WTC11 (cell line): ENCODE data around the gene POLD1. TPM values are rescaled to one million over a fixed set of nuclear protein-coding genes. Genes with fewer than 3 reads are reported as not detected.

Experiments used
- ATAC-seq: fragments of 200-7000 bp; cut with Tn5 transposase; 2 replicates; pipeline ENCODE4 v1.10.0; 2021; ENCODE audit warnings: mild to moderate bottlenecking, moderate library complexity
- CTCF ChIA-PET: fragments of 300-600 bp; sonication (Branson Sonifier 250); formaldehyde crosslinking; loops from one replicate; lab custom pipeline; 2021; ENCODE audit warnings: antibody characterized with exemption; lab: Charles Lee
- POLR2A ChIA-PET: fragments of 350-600 bp; sonication (Branson Sonifier 250); formaldehyde crosslinking; loops from one replicate; lab custom pipeline; 2021; ENCODE audit warnings: antibody characterized with exemption; lab: Charles Lee
- DNase-seq: peaks from one replicate; pipeline ENCODE4 v3.0.0; 2021; ENCODE audit warnings: low spot score
- H3K27ac Mint-ChIP-seq: 2 replicates; pipeline ENCODE4 v1.8.0; 2021; ENCODE audit warnings: mixed read lengths
- H3K27me3 Mint-ChIP-seq: 2 replicates; pipeline ENCODE4 v1.8.0; 2021; ENCODE audit warnings: low read depth, mild to moderate bottlenecking, moderate library complexity, mixed read lengths
- H3K36me3 Mint-ChIP-seq: 2 replicates; pipeline ENCODE4 v1.8.0; 2021; ENCODE audit warnings: mixed read lengths
- H3K4me1 Mint-ChIP-seq: 2 replicates; pipeline ENCODE4 v1.8.0; 2022; ENCODE audit warnings: mixed read lengths
- H3K4me3 Mint-ChIP-seq: 2 replicates; pipeline ENCODE4 v1.8.0; 2021; ENCODE audit warnings: mild to moderate bottlenecking, moderate library complexity, mixed read lengths
- H3K9me3 Mint-ChIP-seq: 2 replicates; pipeline ENCODE4 v1.8.0; 2021; ENCODE audit warnings: mixed read lengths
- AR ChIP-seq: fragments of 250-450 bp; sonication (Bioruptor Pico); IDR thresholded peaks from 2 replicates; pipeline ENCODE4 v1.9.0; 2021; ENCODE audit warnings: mild to moderate bottlenecking
- ARID4B ChIP-seq: sonication (generic); formaldehyde crosslinking; IDR thresholded peaks from 2 replicates; pipeline ENCODE4 v1.8.0; 2023; ENCODE audit warnings: missing genetic modification reagents, mild to moderate bottlenecking, borderline replicate concordance
- ATF1 ChIP-seq: sonication (generic); formaldehyde crosslinking; IDR thresholded peaks from 2 replicates; pipeline ENCODE4 v1.8.1; 2023; ENCODE audit warnings: mild to moderate bottlenecking, moderate library complexity, missing genetic modification reagents
- CDX4 ChIP-seq: fragments of 250-450 bp; sonication (Bioruptor Pico); IDR thresholded peaks from 2 replicates; pipeline ENCODE4 v1.9.0; 2021; ENCODE audit warnings: moderate library complexity, mild to moderate bottlenecking, inconsistent platforms, borderline replicate concordance
- CREM ChIP-seq: sonication (generic); formaldehyde crosslinking; IDR thresholded peaks from 2 replicates; pipeline ENCODE4 v1.8.1; 2022; ENCODE audit warnings: mild to moderate bottlenecking, missing genetic modification reagents, moderate library complexity
- EMX1 ChIP-seq: fragments of 250-450 bp; sonication (Bioruptor Pico); IDR thresholded peaks from 2 replicates; pipeline ENCODE4 v1.8.0; 2021; ENCODE audit warnings: mild to moderate bottlenecking
- ESRRA ChIP-seq: sonication (generic); formaldehyde crosslinking; IDR thresholded peaks from 2 replicates; pipeline ENCODE4 v1.8.1; 2022; ENCODE audit warnings: mild to moderate bottlenecking, missing genetic modification reagents, borderline replicate concordance
- FOXJ3 ChIP-seq: sonication (generic); formaldehyde crosslinking; IDR thresholded peaks from 2 replicates; pipeline ENCODE4 v1.9.0; 2021; ENCODE audit warnings: missing genetic modification reagents, mild to moderate bottlenecking, borderline replicate concordance
- FOXP1 ChIP-seq: sonication (generic); formaldehyde crosslinking; IDR thresholded peaks from 2 replicates; pipeline ENCODE4 v1.8.0; 2022; ENCODE audit warnings: missing genetic modification reagents, mild to moderate bottlenecking, moderate library complexity, borderline replicate concordance
- IRF2 ChIP-seq: sonication (generic); formaldehyde crosslinking; IDR thresholded peaks from 2 replicates; pipeline ENCODE4 v1.8.0; 2022; ENCODE audit warnings: low read depth, missing genetic modification reagents, borderline replicate concordance
- MLX ChIP-seq: sonication (generic); formaldehyde crosslinking; IDR thresholded peaks from 2 replicates; pipeline ENCODE4 v1.8.1; 2023; ENCODE audit warnings: mild to moderate bottlenecking, missing genetic modification reagents, moderate library complexity
- NFYB ChIP-seq: sonication (generic); formaldehyde crosslinking; conservative IDR thresholded peaks from 2 replicates; pipeline ENCODE4 v1.8.0; 2022; ENCODE audit warnings: low read depth, missing genetic modification reagents
- NR3C1 ChIP-seq: sonication (generic); formaldehyde crosslinking; conservative IDR thresholded peaks from 2 replicates; pipeline ENCODE4 v1.8.1; 2023; ENCODE audit warnings: low read depth, mild to moderate bottlenecking, missing genetic modification reagents
- SMAD4 ChIP-seq: sonication (generic); formaldehyde crosslinking; IDR thresholded peaks from 2 replicates; pipeline ENCODE4 v1.8.0; 2022; ENCODE audit warnings: mild to moderate bottlenecking, missing genetic modification reagents
- TEAD4 ChIP-seq: sonication (generic); formaldehyde crosslinking; IDR thresholded peaks from 2 replicates; pipeline ENCODE4 v1.8.0; 2022; ENCODE audit warnings: mild to moderate bottlenecking, missing genetic modification reagents
- ZNF219 ChIP-seq: sonication (generic); formaldehyde crosslinking; IDR thresholded peaks from 2 replicates; pipeline ENCODE4 v1.8.0; 2023; ENCODE audit warnings: missing genetic modification reagents, mild to moderate bottlenecking, borderline replicate concordance
- ZNF232 ChIP-seq: sonication (generic); formaldehyde crosslinking; IDR thresholded peaks from 2 replicates; pipeline ENCODE4 v1.8.0; 2022; ENCODE audit warnings: mild to moderate bottlenecking, missing genetic modification reagents
- total RNA-seq: library from RNA; stranded (reverse); gene quantifications from 3 replicates; pipeline ENCODE4 v1.2.3, GENCODE V29; 2021
- TF ChIP-seq, protein P1 (sequence below): fragments of 250-450 bp; sonication (Bioruptor Pico); IDR thresholded peaks from 2 replicates; pipeline ENCODE4 v2.1.2; 2022; ENCODE audit warnings: mild to moderate bottlenecking, moderate library complexity
- TF ChIP-seq, protein P2 (sequence below): sonication (generic); formaldehyde crosslinking; IDR thresholded peaks from 2 replicates; pipeline ENCODE4 v1.8.1; 2022; ENCODE audit warnings: low read depth, mild to moderate bottlenecking, moderate library complexity, missing genetic modification reagents, borderline replicate concordance
- TF ChIP-seq, protein P3 (sequence below): sonication (generic); formaldehyde crosslinking; IDR thresholded peaks from 2 replicates; pipeline ENCODE4 v1.8.0; 2022; ENCODE audit warnings: mild to moderate bottlenecking, missing genetic modification reagents

POLD1 gene
- total RNA-seq, 1 experiment from 2014 or later: 163 TPM

DNA sequence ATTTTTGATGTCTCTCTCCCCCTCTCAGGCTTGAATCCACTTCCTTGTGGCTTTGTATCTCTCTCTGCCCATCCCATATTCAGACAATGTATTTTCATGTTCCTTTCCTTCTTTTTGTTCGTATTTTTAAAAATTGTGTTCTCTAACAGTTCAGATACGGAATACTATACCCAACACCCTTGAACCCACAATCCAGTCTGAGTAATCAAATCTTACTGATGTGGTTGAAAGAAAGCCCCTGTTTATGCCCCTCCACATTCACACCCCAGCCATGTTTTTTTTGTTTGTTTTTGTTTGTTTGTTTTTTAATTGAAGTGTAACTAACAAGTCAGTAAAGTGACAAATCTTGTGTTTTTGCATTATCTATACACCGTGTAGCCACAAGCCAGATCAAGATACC is 36.0 kb downstream of the POLD1 start:
- Mint-ChIP-seq H3K36me3 (peaks cover 4% of the 10 kb centered on the region; the same call in 1 of the 2 replicates), H3K4me3 (peak overlapping the region; percentile 76), H3K27ac (peak overlapping the region; percentile 16; the same call in 1 of the 2 replicates), H3K4me1 (peaks cover 18% of the 10 kb centered on the region), H3K9me3 (no peaks in the 10 kb centered on the region), H3K27me3 (no peaks in the 10 kb centered on the region)
- no peak for ATAC-seq
- DNase-seq: no peak
- CTCF ChIA-PET: interaction anchor here (1.6 to 2.2 kb wide), 4 partner anchors 41 to 63 kb away, joined by 4 to 12 read pairs (median 10); no protein-coding TSS in a partner anchor
- TF ChIP-seq TEAD4: no peak
- TF ChIP-seq MLX (CRISPR knock-in tag): no peak
- no peak for TF ChIP-seq ZNF232 (CRISPR knock-in tag)
- POLR2A ChIA-PET: interaction anchor here (0.7 to 1.2 kb wide), 2 partner anchors 8 to 36 kb away, joined by 3 to 4 read pairs; partner anchors contain the start of gene POLD1

DNA sequence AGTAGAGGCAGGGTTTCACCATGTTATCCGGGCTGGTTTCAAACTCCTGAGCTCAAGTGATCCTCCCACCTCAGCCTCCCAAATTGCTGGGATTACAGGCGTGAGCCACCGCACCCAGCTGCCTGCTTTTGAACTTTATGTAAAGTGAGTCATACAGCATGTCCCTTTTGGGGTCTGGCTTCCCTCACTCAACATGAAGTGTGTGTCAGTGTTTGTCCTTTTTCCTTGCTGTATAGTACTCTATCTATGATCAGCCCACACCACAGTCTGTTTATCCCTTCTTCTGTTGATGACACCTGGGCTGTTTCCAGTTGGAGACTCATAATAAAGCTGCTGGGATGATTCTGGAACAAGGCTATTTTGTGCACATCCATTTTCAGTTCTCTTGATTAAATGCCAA is 36.7 kb downstream of the POLD1 start:
- CTCF ChIA-PET: interaction anchor here (0.9 kb wide), 1 partner anchor 45 kb away, joined by 3 read pairs; no protein-coding TSS in a partner anchor
- POLR2A ChIA-PET: no interaction called here

More for the DNA sequence above, 36.7 kb downstream of the POLD1 start:
- ATAC-seq (no peak), DNase-seq (no peak)
- TF ChIP-seq NR3C1 (no peak), FOXP1 (CRISPR knock-in tag) (no peak), IRF2 (no peak), NFYB (CRISPR knock-in tag) (no peak), EMX1 (CRISPR knock-in tag) (no peak), CDX4 (CRISPR knock-in tag) (no peak), ARID4B (CRISPR knock-in tag) (no peak), ESRRA (CRISPR knock-in tag) (no peak), ZNF219 (CRISPR knock-in tag) (no peak), SMAD4 (CRISPR knock-in tag) (no peak), ATF1 (no peak), AR (no peak), CREM (CRISPR knock-in tag) (no peak), FOXJ3 (no peak)
- TF ChIP-seq, protein P1, sequence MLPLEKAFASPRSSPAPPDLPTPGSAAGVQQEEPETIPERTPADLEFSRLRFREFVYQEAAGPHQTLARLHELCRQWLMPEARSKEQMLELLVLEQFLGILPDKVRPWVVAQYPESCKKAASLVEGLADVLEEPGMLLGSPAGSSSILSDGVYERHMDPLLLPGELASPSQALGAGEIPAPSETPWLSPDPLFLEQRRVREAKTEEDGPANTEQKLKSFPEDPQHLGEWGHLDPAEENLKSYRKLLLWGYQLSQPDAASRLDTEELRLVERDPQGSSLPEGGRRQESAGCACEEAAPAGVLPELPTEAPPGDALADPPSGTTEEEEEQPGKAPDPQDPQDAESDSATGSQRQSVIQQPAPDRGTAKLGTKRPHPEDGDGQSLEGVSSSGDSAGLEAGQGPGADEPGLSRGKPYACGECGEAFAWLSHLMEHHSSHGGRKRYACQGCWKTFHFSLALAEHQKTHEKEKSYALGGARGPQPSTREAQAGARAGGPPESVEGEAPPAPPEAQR: no peak
- TF ChIP-seq, protein P2, sequence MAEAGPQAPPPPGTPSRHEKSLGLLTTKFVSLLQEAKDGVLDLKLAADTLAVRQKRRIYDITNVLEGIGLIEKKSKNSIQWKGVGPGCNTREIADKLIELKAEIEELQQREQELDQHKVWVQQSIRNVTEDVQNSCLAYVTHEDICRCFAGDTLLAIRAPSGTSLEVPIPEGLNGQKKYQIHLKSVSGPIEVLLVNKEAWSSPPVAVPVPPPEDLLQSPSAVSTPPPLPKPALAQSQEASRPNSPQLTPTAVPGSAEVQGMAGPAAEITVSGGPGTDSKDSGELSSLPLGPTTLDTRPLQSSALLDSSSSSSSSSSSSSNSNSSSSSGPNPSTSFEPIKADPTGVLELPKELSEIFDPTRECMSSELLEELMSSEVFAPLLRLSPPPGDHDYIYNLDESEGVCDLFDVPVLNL: no peak
- TF ChIP-seq, protein P3, sequence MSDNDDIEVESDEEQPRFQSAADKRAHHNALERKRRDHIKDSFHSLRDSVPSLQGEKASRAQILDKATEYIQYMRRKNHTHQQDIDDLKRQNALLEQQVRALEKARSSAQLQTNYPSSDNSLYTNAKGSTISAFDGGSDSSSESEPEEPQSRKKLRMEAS (CRISPR knock-in tag): no peak
- Mint-ChIP-seq H3K27me3 (no peaks in the 10 kb centered on the region), H3K4me1 (peaks cover 18% of the 10 kb centered on the region), H3K27ac (no peak overlapping the region), H3K4me3 (no peak overlapping the region; the same call in 1 of the 2 replicates), H3K36me3 (peaks cover 4% of the 10 kb centered on the region; the same call in 1 of the 2 replicates), H3K9me3 (no peaks in the 10 kb centered on the region)
